ENCODE data around the gene PLEKHA1. TPM values are rescaled to one million over a fixed set of nuclear protein-coding genes. Genes with fewer than 3 reads are reported as not detected.

The PLEKHA1 gene
- total RNA-seq, 1 donor from 2014 or later, result 4.2 TPM

DNA sequence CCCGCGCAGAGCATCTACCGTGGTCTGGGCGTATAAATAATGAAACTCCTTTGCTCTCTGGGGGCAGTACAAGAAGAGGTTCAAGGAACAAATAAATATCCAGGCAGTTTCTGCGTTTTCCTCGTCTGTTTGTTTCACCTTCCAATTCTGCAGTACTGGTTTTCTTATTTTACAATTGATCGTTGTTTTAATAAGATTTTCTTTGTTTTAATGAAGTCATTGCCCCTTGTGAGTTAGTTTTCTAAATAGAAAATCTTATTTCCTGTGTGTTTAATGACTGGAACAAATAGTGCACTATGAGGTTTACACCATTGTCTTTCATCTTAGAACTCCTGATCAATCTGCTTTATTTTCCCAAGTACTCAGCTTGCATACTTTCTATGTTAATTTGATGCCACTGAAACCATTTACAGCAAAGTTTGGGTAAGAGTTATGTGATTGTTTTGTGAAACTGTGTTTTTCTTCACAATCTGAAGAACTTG, 1.2 kb downstream of the PLEKHA1 start:
- intact Hi-C loops (cut with micrococcal nuclease), result loop anchor here (2.0 to 10.0 kb wide), 4 partner anchors 41 to 1859 kb away; partner anchors contain the start of gene WDR11

DNA sequence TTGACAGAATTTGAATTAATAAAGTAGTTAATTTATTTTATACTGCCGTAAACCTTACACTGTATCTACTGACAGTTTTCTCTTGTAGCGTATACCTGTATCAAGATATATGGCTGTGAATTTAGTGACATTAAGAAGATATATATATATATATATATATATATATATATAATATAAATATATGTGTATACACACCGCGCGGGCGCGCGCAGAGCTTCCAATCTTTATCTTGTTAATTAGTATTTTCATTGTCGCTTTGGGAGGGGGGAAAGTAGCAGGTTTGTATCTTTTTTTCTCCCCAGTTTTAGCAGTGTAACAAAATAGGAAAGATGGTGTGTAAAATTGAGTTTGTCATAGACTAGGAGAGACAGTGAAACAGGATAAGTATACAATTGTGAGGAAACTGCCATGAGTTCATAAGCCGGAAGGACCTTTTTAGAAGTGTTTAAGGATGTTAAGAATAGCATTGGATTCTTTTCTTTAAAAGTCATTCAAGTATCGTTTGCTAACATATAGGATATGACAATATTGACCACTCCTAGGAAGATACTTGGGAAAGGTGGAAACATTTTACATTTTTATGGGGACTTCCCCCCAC, 2.0 kb downstream of the PLEKHA1 start:
- intact Hi-C loops (cut with micrococcal nuclease), result loop anchor here (10.0 kb wide), 1 partner anchor 1858 kb away; no protein-coding TSS in a partner anchor

DNA sequence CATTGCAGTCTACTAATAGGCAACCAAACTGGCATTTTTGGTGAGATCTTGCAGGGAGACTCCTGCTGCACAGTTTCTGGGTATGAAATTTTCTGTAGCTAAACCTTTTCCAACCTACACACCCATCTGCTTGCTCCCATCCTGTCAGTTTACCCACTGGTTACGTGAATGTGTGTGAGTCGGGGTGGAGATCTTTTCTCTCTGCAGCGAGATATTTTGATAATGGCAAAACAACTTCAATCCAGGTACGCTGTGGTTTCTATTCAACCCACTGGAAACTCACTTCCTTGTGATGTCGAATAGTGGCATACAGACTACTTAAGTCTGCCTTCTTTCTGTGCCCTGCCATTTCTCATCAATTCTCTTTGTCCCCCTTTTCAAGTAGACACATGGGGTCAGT, 4.5 kb downstream of the PLEKHA1 start:
- intact Hi-C loops (cut with micrococcal nuclease), result loop anchor here (10.0 kb wide), 1 partner anchor 1856 kb away; no protein-coding TSS in a partner anchor

DNA sequence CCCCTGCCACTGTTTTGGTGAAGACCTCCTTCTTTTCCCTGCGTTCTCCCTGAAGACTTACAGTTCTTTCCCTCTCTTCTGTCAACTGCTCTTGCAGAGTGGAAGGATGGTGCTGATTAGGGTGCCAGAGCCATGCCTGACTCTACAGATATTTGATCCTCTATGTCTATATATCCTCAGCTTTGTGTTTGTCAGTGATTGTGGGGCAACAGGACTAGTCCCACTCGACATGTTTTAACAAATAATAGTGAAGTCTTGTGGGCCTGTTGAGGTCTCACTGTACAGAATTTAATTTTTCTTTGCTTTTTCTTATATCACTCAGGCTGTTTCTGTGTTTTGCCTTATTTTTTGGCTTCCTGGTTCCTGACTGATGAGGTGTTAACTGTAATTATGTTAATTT, 5.0 kb downstream of the PLEKHA1 start:
- intact Hi-C loops (cut with micrococcal nuclease), result loop anchor here (10.0 kb wide), 1 partner anchor 1855 kb away; no protein-coding TSS in a partner anchor

DNA sequence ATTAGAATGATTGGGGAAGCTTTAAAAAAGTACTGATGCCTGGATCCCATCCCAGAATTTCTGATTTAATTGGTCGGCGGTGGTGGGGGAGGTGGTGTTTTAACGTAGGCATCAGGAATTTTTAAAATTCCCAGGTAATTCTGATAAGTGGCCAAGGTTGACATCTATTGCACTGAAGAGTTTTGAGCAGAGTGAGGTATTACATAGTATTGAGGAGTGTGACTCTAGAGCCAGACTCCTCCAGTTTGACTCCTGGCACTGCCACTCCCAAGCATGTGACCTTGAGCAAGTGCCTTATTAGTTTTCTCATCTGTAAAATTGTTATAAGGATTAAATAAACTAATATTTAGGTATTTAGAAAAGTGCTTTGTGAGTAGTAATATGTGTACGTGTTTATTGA, 6.2 kb downstream of the PLEKHA1 start:
- intact Hi-C loops (cut with micrococcal nuclease), result no loop called here

DNA sequence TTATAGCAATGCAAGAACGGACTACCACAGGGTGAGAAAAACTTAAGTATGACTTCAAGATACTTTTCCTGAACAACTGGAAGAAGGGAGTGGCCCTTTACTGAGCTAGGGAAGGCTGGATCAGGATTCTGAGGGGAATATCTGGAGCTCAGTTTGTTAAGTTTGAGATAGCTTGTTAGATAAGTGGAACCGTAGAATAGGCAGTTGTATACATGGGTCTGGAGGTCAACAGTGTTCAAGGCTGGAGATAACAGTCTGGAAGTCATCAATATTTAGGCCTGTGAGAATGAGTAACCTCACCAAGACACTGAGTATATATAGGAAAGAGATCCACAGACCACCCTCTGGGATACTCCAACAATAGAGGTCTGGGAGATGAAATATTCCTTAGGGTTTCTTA, 7.2 kb downstream of the PLEKHA1 start:
- intact Hi-C loops (cut with micrococcal nuclease), result no loop called here

DNA sequence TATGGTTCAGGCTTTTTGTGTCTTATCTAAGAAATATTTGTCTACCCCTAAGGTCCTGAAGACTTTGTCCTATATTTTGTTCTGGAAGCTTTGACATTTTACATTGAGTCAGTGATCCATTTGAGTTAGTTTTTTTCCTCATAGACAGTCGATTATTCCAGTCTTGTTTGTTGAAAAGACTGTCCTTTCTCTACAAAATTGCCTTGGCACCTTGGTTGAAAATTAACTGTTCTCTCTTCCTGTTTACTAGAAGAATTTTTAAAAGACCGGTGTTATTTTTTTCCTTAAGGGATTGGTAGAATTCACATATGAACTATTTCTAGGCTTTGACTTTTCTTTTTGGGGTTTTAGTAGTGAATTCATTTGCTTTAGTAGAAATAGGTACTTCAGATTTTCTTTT, 12.0 kb downstream of the PLEKHA1 start:
- intact Hi-C loops (cut with micrococcal nuclease), result no loop called here

DNA sequence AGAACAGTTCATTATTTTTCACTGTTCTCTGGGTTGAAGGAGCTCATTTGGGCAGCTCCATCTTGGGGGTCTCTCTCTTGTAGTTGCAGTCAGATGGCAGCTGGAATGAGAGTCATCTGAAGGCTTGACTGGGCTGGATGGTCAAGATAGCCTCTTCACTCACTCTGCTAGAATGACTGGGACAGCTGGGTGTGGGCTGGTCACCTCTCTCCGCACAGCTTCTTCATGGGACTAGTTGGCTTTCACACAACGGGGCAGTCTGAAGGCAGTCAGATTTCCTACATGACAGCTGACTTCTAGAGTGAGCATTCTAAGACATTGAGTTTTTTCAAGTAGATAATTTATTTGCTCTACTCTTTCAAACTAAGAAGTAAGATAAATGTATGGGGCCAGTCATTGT, 13.1 kb downstream of the PLEKHA1 start:
- intact Hi-C loops (cut with micrococcal nuclease), result no loop called here

DNA sequence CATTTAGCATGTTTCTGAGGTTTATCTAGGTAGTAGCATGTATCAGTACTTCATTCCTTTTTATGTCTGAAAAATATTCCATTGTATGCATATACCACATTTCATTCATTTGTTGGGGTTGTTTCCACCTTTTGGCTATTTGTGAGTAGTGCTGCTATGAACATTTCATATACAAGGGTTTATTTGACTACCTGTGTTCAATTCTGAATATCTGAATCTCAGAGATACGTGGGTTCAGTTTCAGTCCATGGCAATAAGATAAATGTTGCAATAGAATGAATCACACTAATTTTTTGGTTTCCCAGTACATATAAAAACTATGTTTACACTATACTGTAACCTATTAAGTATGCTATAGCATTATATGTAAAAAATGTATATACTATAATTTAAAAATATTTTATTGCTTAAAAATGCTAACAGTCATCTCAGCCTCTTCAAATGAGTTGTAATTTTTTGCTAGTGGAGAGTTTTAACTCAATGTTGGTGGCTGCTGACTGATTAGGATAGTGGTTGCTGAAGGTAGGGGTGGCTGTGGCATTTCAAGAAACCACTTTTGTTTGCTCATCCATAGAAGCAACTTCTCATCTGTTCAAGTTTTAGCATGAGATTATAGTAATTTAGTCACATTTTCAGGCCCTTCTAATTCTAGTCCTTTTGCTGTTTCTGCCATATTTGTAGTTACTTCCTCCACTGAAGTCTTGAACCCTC, 13.9 kb downstream of the PLEKHA1 start:
- intact Hi-C loops (cut with micrococcal nuclease), result no loop called here

DNA sequence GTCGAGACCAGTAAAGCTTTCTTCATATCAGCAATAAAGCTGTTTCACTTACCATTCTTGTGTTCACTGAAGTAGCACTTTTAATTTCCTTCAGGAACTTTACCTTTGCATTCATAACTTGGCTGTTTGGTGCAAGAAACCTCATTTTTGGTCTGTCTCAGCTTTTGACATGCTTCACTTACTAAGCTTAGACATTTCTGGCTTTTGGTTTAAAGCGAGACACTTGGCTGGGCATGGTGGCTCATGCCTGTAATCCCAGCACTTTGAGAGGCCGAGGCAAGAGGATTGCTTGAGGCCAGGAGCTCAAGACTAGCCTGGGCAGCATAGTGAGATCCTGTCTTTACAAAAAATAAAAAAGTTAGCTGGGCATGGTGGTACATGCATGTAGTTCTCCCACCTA, 15.8 kb downstream of the PLEKHA1 start:
- intact Hi-C loops (cut with micrococcal nuclease), result no loop called here

DNA sequence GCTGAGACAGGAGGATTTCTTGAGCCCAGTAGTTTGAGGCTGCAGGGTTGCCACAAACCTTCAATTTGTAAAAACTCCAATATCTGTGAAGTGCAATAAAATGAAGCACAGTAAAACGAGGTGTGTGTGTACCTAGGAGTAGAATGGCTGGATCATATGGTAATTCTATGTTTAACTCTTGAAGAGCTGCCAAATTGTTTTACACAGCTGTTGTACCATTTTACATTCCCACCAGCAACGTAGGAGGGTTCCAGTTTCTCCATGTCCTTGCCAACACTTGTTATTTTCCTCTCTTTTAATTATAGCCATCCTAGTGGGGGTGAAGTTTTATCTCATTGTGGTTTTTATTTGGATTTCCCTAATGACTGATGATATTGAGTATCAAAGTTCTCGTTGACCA, 16.2 kb downstream of the PLEKHA1 start:
- intact Hi-C loops (cut with micrococcal nuclease), result no loop called here

DNA sequence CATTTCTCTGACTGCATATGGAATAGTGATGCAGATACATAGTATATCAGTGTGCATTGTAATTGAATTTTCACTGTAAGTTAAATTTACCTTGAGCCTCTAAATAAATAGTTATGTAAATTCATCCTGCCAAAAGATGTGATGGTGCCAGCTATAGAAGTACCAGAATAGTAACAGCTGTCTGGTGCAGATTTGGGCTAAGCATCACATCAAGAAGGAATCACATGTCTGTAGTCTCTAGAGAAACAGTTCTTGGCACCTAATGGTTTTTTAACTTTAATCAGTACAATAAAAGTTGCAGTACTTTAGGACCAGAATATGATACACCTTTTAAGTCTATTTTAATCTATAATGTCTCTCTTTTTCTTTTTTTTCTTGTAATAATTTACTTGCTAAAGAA, 17.4 kb downstream of the PLEKHA1 start:
- intact Hi-C loops (cut with micrococcal nuclease), result no loop called here

DNA sequence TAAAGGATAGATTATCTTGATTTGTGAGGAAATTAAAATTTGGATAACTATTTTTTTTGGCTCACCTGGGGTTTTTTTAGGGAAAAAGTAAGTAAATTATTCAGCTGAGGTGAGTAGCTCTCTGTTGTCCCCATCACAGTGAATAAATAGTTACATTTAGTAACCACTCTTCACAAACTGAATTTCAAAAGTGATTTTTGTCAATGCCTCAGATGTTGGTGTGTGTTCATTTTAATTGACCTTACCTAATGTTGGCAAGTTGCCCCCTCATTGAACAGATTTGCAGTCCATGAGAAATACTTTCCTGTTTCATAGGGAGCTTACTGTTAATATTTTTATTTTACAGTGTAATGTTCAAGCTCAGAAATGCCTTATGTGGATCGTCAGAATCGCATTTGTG, 18.3 kb downstream of the PLEKHA1 start:
- intact Hi-C loops (cut with micrococcal nuclease), result no loop called here

DNA sequence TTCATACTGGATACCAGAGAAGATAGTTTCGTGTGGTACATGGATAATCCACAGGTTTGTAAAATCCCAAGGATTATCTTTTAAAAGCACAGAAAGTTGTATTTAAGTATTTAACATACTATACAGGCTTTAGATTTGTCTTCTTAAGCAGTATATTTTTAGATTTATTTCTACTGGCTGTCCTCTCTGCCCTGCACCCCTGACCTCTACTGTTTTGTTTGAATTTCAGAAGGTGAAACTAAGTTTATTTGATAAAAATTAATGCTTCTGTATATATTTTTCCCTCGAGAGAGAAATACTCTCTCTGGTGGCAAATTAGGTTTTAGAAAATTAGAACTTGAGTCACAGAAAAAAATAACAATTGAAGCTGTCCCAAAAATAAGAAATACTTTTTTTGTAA, 18.8 kb downstream of the PLEKHA1 start:
- intact Hi-C loops (cut with micrococcal nuclease), result no loop called here

DNA sequence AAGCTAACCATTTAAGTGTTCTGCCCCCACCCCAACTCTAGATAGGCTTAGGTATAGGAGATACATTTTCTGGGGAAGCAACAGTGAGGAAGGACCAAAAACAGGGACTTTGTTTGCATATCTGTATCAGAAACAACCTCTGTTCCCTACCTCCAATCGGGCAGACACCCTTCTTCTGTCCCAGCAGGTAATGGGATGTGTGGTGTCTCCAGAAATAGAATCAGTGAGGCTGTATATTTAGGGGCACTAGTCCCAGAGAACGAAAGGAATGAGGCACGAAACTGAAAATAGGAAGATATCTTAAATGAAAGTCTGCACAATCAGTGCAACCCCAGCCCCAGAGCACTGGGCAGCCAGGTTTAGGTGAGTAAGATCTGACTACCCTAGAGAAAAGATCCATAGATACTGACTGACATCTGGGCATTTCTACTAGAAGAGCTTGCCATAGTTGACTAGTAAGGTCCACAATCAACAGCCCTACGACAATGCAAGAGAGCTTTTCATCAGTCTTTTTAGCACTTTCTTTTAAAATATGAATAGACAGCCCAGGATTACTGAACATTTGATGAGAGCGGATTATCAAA, 28.1 kb downstream of the PLEKHA1 start:
- intact Hi-C loops (cut with micrococcal nuclease), result no loop called here

DNA sequence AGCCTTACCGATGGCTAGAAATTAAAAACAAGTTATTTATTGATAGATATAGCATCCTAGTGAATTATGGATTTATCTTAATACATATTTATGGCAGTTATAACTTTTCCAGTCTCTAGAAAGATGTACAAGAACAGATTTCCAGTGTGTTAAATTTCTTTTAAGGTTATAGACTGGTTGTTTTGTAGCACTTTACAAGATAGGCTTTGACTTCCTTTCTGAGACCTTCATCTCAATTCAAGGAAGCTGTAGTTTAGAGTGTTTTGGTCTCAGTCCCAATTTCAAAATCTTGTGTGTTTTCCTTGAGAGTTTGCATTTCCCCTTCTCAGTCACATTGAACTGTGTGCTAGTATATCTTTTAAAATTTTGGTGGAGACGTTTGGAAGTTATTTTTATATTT, 30.1 kb downstream of the PLEKHA1 start:
- intact Hi-C loops (cut with micrococcal nuclease), result no loop called here

DNA sequence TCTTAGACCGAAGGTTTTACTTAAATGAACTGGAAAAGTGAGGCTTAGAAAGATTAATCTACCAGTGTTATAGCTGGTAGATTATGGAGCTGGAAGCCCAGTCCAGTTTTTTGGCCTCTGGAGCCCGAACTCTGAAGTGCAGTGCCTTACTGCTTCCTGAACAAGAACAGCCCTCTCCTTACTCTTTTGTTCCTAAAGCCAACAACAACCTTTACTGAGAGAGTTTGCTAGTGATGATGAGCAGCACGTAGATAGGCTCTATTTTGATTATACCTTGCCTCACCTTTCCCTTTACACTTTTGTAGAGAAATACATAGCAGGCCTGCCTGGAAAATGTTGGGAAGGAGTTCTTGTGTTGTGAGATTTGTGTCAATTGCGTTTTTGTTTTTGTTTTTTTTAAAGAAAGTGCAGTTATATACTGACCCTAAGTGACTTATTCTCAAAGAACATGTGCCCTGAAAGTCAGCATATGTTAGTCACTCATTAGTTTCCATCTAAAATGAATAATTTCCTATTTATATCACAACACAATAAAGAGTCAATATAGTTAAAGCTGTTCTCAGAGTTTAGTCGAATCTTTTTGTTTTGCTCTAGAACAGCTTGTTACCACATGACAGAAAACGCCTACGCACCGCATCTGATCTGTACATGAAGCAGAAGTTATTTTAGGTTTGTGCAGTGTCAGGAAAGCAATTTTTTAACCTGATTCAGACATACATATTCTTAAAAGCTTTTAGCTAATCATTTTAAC, 33.0 kb downstream of the PLEKHA1 start:
- intact Hi-C loops (cut with micrococcal nuclease), result no loop called here

DNA sequence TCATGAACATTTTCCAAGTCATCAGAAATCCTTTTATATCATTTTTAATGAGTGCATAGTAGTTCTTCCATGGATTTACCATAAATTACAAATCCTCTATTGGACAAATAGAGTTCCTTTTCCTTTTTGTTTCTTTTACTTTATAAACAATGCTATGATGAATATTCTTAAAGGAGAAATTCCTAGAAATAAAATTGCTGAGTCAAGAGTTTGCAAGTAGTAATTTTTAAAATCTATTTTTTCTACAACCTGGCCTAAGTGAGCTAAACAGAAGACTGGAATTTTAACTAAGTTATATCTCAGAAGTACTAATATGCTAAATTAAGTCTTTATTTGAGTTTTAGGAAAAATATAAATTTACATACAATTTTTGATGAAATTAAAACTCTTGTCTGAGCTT, 38.8 kb downstream of the PLEKHA1 start:
- intact Hi-C loops (cut with micrococcal nuclease), result no loop called here

DNA sequence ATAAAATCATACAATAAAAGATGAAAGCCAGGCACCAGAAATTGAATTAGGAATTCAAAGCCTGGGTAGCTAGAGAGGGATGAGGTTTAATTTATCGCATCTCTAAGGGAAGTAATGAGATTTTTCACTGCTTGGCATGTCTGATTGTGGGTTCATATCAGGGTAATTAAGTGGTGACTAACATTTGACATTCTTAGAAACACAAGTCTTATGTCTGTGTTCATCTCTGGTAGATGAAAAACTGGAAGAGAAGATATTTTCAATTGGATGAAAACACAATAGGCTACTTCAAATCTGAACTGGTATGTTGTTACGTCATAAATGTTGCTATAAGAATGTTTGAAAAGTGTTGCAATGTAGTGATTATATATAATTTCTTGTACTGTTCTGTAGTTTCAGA, 43.2 kb downstream of the PLEKHA1 start:
- intact Hi-C loops (cut with micrococcal nuclease), result loop anchor here (2.0 kb wide), 1 partner anchor 43 kb away; the partner anchor contains the start of gene PLEKHA1

DNA sequence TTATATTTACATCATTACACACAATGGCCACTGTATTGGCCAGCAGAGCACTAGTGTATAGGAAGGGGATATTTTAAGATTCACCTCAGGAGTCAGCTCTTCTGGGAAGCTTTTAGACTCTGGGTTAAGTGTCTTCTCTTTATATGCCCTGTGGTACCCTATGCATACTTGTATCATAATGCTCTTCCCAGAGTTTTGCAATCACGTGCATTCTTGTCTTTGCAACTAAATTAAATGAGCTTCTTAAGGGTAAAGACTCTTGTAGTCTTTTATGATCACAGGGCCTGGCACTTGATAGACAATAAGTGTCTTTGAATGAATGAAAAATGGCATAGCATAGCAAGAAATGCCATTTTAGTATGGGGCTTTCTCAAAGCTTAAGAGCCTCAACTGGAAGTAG, 44.5 kb downstream of the PLEKHA1 start:
- intact Hi-C loops (cut with micrococcal nuclease), result no loop called here

DNA sequence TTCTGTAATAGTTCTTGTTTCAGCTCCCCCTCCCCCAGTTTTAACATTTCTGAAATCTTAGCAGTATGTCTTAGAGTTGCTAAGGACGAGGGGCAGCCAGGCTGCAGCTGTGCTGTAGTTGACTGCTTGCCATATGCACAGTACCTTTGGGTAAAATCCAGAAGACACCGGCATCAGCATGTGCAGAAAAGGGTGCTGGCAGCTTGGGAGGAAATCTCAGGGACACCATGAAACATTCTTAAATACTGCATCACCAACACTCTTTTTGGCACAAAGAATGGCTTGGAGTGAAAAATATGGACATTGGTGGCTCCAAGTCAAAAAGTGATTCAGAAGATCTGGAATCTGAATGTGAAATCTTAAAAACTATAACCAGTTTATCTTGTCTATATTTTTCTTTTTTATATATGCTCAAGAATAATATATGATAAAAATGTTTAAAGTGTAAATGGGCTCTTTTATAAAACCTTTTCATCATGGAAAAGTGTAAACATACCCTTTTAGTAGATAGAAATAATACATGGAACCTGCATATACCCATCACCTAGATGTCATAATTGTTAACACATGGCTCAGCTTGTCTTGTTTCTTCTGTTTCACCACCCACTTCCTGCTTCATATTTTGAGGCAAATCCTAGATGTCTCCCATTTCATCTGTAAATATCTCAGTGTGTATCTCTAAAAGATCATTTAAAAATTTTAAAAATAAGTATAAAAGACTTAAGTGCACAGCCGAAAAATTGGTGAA, 45.5 kb downstream of the PLEKHA1 start:
- intact Hi-C loops (cut with micrococcal nuclease), result no loop called here
